AG04449 (cell line): Measurements from ENCODE around the gene KIF22.

Experiments
- CTCF ChIA-PET: fragments of 350-600 bp; formaldehyde crosslinking; extraction: SDS; loops from one replicate; lab custom pipeline; 2021; ENCODE audit warnings: antibody characterized with exemption; lab: Yijun Ruan, JAX
- POLR2A ChIA-PET: fragments of 400-600, 350-600 bp; formaldehyde crosslinking; extraction: SDS; loops from one replicate; lab custom pipeline; 2020; ENCODE audit warnings: antibody characterized with exemption, inconsistent platforms; lab: Yijun Ruan, JAX
- DNase-seq: peaks from one replicate; pipeline ENCODE4 v3.0.0-alpha.2; 2010; ENCODE audit warnings: low read depth, low spot score
- H3K4me3 ChIP-seq: 2 replicates; pipeline ENCODE4 v1.5.1; 2011; ENCODE audit warnings: low read depth, mild to moderate bottlenecking, control low read depth, low read length
- CTCF ChIP-seq: IDR thresholded peaks from one replicate; pipeline ENCODE4 v1.5.1; 2011; ENCODE audit warnings: mild to moderate bottlenecking, moderate library complexity, low read length, control low read depth, inconsistent platforms; ENCODE audit not compliant: insufficient read depth; ENCODE audit errors: missing control alignments

The KIF22 gene

GRCh38 chr16:29818082-29818481 is 27.5 kb downstream of the KIF22 start:
- ChIA-PET POLR2A (interaction anchor here (4.4 kb wide), 1 partner anchor 10 kb away, joined by 19 read pairs; the partner anchor contains the start of gene MAZ), CTCF (interaction anchor here (1.2 to 3.4 kb wide), 3 partner anchors 11 to 34 kb away, joined by 3 to 32 read pairs (median 25); partner anchors contain the start of gene MAZ)
- DNase-seq, result no peak
- no peak overlapping the region for H3K4me3 ChIP-seq
- TF ChIP-seq CTCF, result no peak

- TF ChIP-seq CTCF, result no peak
- ChIA-PET POLR2A (interaction anchor here (1.3 to 4.4 kb wide), 2 partner anchors 12 to 29 kb away, joined by 4 to 19 read pairs; partner anchors contain the start of gene MAZ), CTCF (interaction anchor here (0.9 to 10.3 kb wide), 5 partner anchors 12 to 213 kb away, joined by 3 to 99 read pairs (median 4); partner anchors contain the start of gene TAOK2)
- H3K4me3 ChIP-seq, result peak overlapping the region; percentile 18
- no peak for DNase-seq
Observed at GRCh38 chr16:29819506-29819905, 29.0 kb downstream of the KIF22 start.

GRCh38 chr16:29820271-29820701 is 29.7 kb downstream of the KIF22 start, which contains the start of gene MVP:
MVP (plus strand) TSS chr16:29820462; CDS start chr16:29830550, 10,088 bp downstream.
- ChIA-PET POLR2A (interaction anchor here (1.3 to 4.4 kb wide), 2 partner anchors 13 to 28 kb away, joined by 4 to 19 read pairs; partner anchors contain the start of gene MAZ), CTCF (interaction anchor here (0.9 to 10.3 kb wide), 5 partner anchors 12 to 212 kb away, joined by 3 to 99 read pairs (median 4); partner anchors contain the start of gene TAOK2)
- H3K4me3 ChIP-seq, result peak within 1 kb of the TSS; percentile 92
- TF ChIP-seq CTCF, result no peak
- DNase-seq, result no peak

- CTCF ChIA-PET, result interaction anchor here (0.7 to 10.3 kb wide), 6 partner anchors 13 to 211 kb away, joined by 3 to 99 read pairs (median 7); partner anchors contain the start of genes CDIPT, TAOK2 and TLCD3B
- POLR2A ChIA-PET, result interaction anchor here (0.6 to 4.4 kb wide), 2 partner anchors 13 to 145 kb away, joined by 3 to 19 read pairs; partner anchors contain the start of gene MAZ
- no peak for DNase-seq
- H3K4me3 ChIP-seq, result peak overlapping the region; percentile 92
- no peak for TF ChIP-seq CTCF
Observed at GRCh38 chr16:29820730-29821642, 30.4 kb downstream of the KIF22 start.

GRCh38 chr16:29821643-29822115 is 31.1 kb downstream of the KIF22 start:
- peak overlapping the region; percentile 92 for H3K4me3 ChIP-seq
- ChIA-PET CTCF (interaction anchor here (0.7 to 10.3 kb wide), 6 partner anchors 13 to 210 kb away, joined by 3 to 99 read pairs (median 8); partner anchors contain the start of genes CDIPT and TLCD3B), POLR2A (interaction anchor here (0.6 to 4.4 kb wide), 3 partner anchors 10 to 145 kb away, joined by 3 to 19 read pairs (median 3); partner anchors contain the start of gene MAZ)
- DNase-seq, result no peak
- no peak for TF ChIP-seq CTCF
